HEK293 (cell line): Measurements from ENCODE around the gene UBA1.

Experiments
- GFI1B ChIP-seq: fragments of 450-650 bp; formaldehyde crosslinking; IDR thresholded peaks from 2 replicates; pipeline ENCODE4 v1.5.1; 2016; ENCODE audit warnings: missing biosample characterization, missing genetic modification characterization
- HIC1 ChIP-seq: fragments of 450-650 bp; formaldehyde crosslinking; IDR thresholded peaks from 2 replicates; pipeline ENCODE4 v1.5.1; 2016; ENCODE audit warnings: missing biosample characterization, missing genetic modification characterization
- KLF17 ChIP-seq: fragments of 450-650 bp; formaldehyde crosslinking; IDR thresholded peaks from 2 replicates; pipeline ENCODE4 v1.5.1; 2016; ENCODE audit warnings: missing biosample characterization, missing genetic modification characterization
- KLF7 ChIP-seq: fragments of 450-650 bp; formaldehyde crosslinking; IDR thresholded peaks from 2 replicates; pipeline ENCODE4 v1.5.1; 2016; ENCODE audit warnings: missing biosample characterization, missing genetic modification characterization, borderline replicate concordance
- PRDM6 ChIP-seq: fragments of 450-650 bp; formaldehyde crosslinking; IDR thresholded peaks from 2 replicates; pipeline ENCODE4 v1.5.1; 2017; ENCODE audit warnings: missing biosample characterization, missing genetic modification characterization
- REST ChIP-seq: fragments of 450-650 bp; formaldehyde crosslinking; IDR thresholded peaks from 2 replicates; pipeline ENCODE4 v1.5.1; 2016; ENCODE audit warnings: missing biosample characterization, missing genetic modification characterization
- SCRT2 ChIP-seq: fragments of 450-650 bp; formaldehyde crosslinking; IDR thresholded peaks from 2 replicates; pipeline ENCODE4 v1.5.1; 2016; ENCODE audit warnings: missing biosample characterization, missing genetic modification characterization
- SP7 ChIP-seq: fragments of 450-650 bp; formaldehyde crosslinking; IDR thresholded peaks from 2 replicates; pipeline ENCODE4 v1.5.1; 2016; ENCODE audit warnings: missing biosample characterization, missing genetic modification characterization
- TCF7L2 ChIP-seq: IDR thresholded peaks from 2 replicates; pipeline ENCODE4 v1.6.1; 2011; ENCODE audit warnings: low read depth, mild to moderate bottlenecking, inconsistent platforms, low read length, moderate library complexity, borderline replicate concordance
- ZBTB17 ChIP-seq: fragments of 450-650 bp; formaldehyde crosslinking; IDR thresholded peaks from 2 replicates; pipeline ENCODE4 v1.5.1; 2016; ENCODE audit warnings: missing biosample characterization, missing genetic modification characterization
- ZBTB8A ChIP-seq: fragments of 450-650 bp; formaldehyde crosslinking; IDR thresholded peaks from 2 replicates; pipeline ENCODE4 v1.5.1; 2016; ENCODE audit warnings: missing biosample characterization, missing genetic modification characterization
- ZEB2 ChIP-seq: fragments of 450-650 bp; formaldehyde crosslinking; IDR thresholded peaks from 2 replicates; pipeline ENCODE4 v1.5.1; 2016; ENCODE audit warnings: missing biosample characterization, missing genetic modification characterization
- ZFHX2 ChIP-seq: fragments of 450-650 bp; formaldehyde crosslinking; conservative IDR thresholded peaks from 2 replicates; pipeline ENCODE4 v1.5.1; 2016; ENCODE audit warnings: missing biosample characterization, missing genetic modification characterization
- ZNF138 ChIP-seq: fragments of 450-650 bp; formaldehyde crosslinking; IDR thresholded peaks from 2 replicates; pipeline ENCODE4 v1.5.1; 2016; ENCODE audit warnings: missing biosample characterization, missing genetic modification characterization, borderline replicate concordance
- ZNF155 ChIP-seq: fragments of 450-650 bp; formaldehyde crosslinking; IDR thresholded peaks from 2 replicates; pipeline ENCODE4 v1.5.1; 2016; ENCODE audit warnings: missing biosample characterization, missing genetic modification characterization
- ZNF169 ChIP-seq: fragments of 450-650 bp; formaldehyde crosslinking; IDR thresholded peaks from 2 replicates; pipeline ENCODE4 v1.5.1; 2016; ENCODE audit warnings: missing biosample characterization, missing genetic modification characterization
- ZNF248 ChIP-seq: fragments of 450-650 bp; formaldehyde crosslinking; IDR thresholded peaks from 2 replicates; pipeline ENCODE4 v1.5.1; 2017; ENCODE audit warnings: missing biosample characterization, missing genetic modification characterization
- ZNF26 ChIP-seq: fragments of 450-650 bp; formaldehyde crosslinking; IDR thresholded peaks from 2 replicates; pipeline ENCODE4 v1.5.1; 2016; ENCODE audit warnings: missing biosample characterization, missing genetic modification characterization
- ZNF426 ChIP-seq: fragments of 450-650 bp; formaldehyde crosslinking; IDR thresholded peaks from 2 replicates; pipeline ENCODE4 v1.5.1; 2017; ENCODE audit warnings: missing biosample characterization, missing genetic modification characterization, mild to moderate bottlenecking, inconsistent platforms, moderate library complexity
- ZNF670 ChIP-seq: fragments of 450-650 bp; formaldehyde crosslinking; IDR thresholded peaks from 2 replicates; pipeline ENCODE4 v1.5.1; 2016; ENCODE audit warnings: missing biosample characterization, missing genetic modification characterization, low read depth
- ZNF747 ChIP-seq: fragments of 450-650 bp; formaldehyde crosslinking; IDR thresholded peaks from 2 replicates; pipeline ENCODE4 v1.5.1; 2016; ENCODE audit warnings: missing biosample characterization, missing genetic modification characterization
- ZNF776 ChIP-seq: fragments of 450-650 bp; formaldehyde crosslinking; IDR thresholded peaks from 2 replicates; pipeline ENCODE4 v1.5.0; 2017; ENCODE audit warnings: missing biosample characterization, missing genetic modification characterization, borderline replicate concordance
- ZSCAN16 ChIP-seq: fragments of 450-650 bp; formaldehyde crosslinking; IDR thresholded peaks from 2 replicates; pipeline ENCODE4 v1.5.1; 2016; ENCODE audit warnings: missing biosample characterization, missing genetic modification characterization
- ZSCAN4 ChIP-seq: fragments of 450-650 bp; formaldehyde crosslinking; IDR thresholded peaks from 2 replicates; pipeline ENCODE4 v1.5.1; 2017; ENCODE audit warnings: missing biosample characterization, missing genetic modification characterization

The UBA1 gene

GRCh38 chrX:47193475-47194193 lies at the start of gene UBA1 (continued):
- TF ChIP-seq REST (tag by site-specific recombination) (no peak; the same call in 1 of the 2 replicates), ZEB2 (tag by site-specific recombination) (peak; percentile 88), GFI1B (0 out of 2 replicates have a peak, but pooled peaks have one; percentile 13), SCRT2 (peak; percentile 70), PRDM6 (tag by site-specific recombination) (no peak), SP7 (peak; percentile 64), ZSCAN4 (tag by site-specific recombination) (no peak), ZNF155 (tag by site-specific recombination) (no peak), ZNF747 (tag by site-specific recombination) (no peak), ZNF138 (tag by site-specific recombination) (no peak), KLF7 (peak; percentile 71), ZBTB17 (tag by site-specific recombination) (peak; percentile 82), ZNF169 (tag by site-specific recombination) (no peak), ZFHX2 (peak; percentile 86), HIC1 (tag by site-specific recombination) (no peak), ZNF670 (no peak), ZNF426 (tag by site-specific recombination) (no peak), ZNF26 (no peak), ZNF776 (no peak), ZSCAN16 (no peak), TCF7L2 (no peak), ZNF248 (tag by site-specific recombination) (no peak), ZBTB8A (no peak), KLF17 (tag by site-specific recombination) (peak; percentile 62; the same call in 1 of the 2 replicates)
